Activated T-cell treated with anti-CD3 and anti-CD28 coated beads, Interleukin-2, amount 50 U/mL, for 72 hours (primary cell): ENCODE data around the gene TMEM150B. TPM values are rescaled to one million over a fixed set of nuclear protein-coding genes. Genes with fewer than 3 reads are reported as not detected.

ENCODE experiments used
- ATAC-seq, 2 donors: fragments of 150-1000 bp; cut with Tn5 transposase; replicated peaks in 1 of 2; 2 replicates each; pipeline ENCODE4 v1.10.0; 2021; ENCODE audit warnings: moderate library complexity in 2 of 2, mild to moderate bottlenecking in 1 of 2
- DNase-seq, 2 donors: peaks; one replicate each; pipeline ENCODE4 v3.0.0; 2021 to 2022; ENCODE audit warnings: mixed read lengths in 1 of 2
- H3K27ac Mint-ChIP-seq: one replicate; pipeline ENCODE4 v1.8.0; 2022; ENCODE audit warnings: mild to moderate bottlenecking, moderate library complexity, mixed read lengths
- H3K27me3 Mint-ChIP-seq: one replicate; pipeline ENCODE4 v1.8.0; 2022; ENCODE audit warnings: low read depth, mixed read lengths
- H3K36me3 Mint-ChIP-seq, 2 donors: one replicate each; pipeline ENCODE4 v1.8.0; 2022; ENCODE audit warnings: mixed read lengths in 2 of 2, mild to moderate bottlenecking in 1 of 2; ENCODE audit not compliant: insufficient read depth in 2 of 2
- H3K4me1 Mint-ChIP-seq: one replicate; pipeline ENCODE4 v1.8.0; 2022; ENCODE audit warnings: low read depth, mixed read lengths
- H3K4me3 Mint-ChIP-seq, 2 donors: one replicate each; pipeline ENCODE4 v1.8.0; 2022; ENCODE audit warnings: mild to moderate bottlenecking in 2 of 2, mixed read lengths in 2 of 2, moderate library complexity in 2 of 2
- H3K9me3 Mint-ChIP-seq, 2 donors: one replicate each; pipeline ENCODE4 v1.8.0; 2022; ENCODE audit warnings: mixed read lengths in 2 of 2
- total RNA-seq, 2 donors: library from RNA; stranded (reverse); gene quantifications; one replicate each; pipeline ENCODE4 v1.2.3, GENCODE V29; 2022

TMEM150B gene
- total RNA-seq, 2 donors from 2014 or later, result not detected

- no peak overlapping the region for H3K4me3 Mint-ChIP-seq
- H3K36me3 Mint-ChIP-seq, result no peaks in the 10 kb centered on the region
- H3K27ac Mint-ChIP-seq, result no peak overlapping the region
- peaks cover 33% of the 10 kb centered on the region for H3K27me3 Mint-ChIP-seq
- peaks cover 18% of the 10 kb centered on the region for H3K4me1 Mint-ChIP-seq
- ATAC-seq (no peak), DNase-seq (no peak)
- H3K9me3 Mint-ChIP-seq, result no peaks in the 10 kb centered on the region
Observed at GRCh38 chr19:55350620-55351315, 25.6 kb upstream of the TMEM150B start.

DNA sequence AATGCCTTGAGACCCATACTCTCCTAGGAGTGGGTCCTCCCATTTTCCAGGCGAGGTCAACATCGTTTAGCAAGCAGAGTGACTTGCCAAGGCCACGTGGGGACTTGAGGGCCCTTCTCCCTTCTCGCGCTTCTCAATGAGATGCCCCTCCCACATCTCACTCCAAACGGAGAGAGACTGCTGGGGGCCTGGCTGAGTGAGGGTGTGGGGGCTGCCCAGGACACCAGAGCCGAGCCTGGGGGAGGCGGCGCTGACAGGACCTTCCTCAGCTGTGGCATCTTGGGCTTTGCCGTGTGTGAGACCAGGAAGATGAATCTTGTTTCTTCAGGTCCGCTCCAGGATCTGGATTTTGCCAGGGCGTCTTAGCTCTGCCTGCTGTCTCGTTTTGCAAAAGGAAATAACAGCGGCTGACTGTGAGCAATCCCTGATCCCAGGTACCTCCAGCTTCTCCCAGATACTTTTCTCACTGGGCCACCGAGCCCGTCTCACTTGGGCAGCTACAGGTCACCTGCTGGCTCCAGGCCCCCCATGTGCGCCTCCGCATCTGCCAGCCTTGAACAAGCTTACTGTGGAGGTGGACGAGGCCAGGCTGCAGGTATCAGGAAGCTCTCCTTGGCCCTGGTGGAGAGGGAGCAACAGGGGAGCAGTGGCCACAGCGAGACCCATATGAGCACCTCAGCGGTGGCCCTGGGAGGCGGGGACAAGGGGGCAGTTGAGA is 23.3 kb upstream of the TMEM150B start:
- H3K9me3 Mint-ChIP-seq, result no peaks in the 10 kb centered on the region
- peaks cover 26% of the 10 kb centered on the region for H3K27me3 Mint-ChIP-seq
- ATAC-seq, result no peak
- no peak overlapping the region for H3K4me3 Mint-ChIP-seq
- DNase-seq, result no peak
- no peak overlapping the region for H3K27ac Mint-ChIP-seq
- H3K36me3 Mint-ChIP-seq, result no peaks in the 10 kb centered on the region
- H3K4me1 Mint-ChIP-seq, result peaks cover 11% of the 10 kb centered on the region

DNA sequence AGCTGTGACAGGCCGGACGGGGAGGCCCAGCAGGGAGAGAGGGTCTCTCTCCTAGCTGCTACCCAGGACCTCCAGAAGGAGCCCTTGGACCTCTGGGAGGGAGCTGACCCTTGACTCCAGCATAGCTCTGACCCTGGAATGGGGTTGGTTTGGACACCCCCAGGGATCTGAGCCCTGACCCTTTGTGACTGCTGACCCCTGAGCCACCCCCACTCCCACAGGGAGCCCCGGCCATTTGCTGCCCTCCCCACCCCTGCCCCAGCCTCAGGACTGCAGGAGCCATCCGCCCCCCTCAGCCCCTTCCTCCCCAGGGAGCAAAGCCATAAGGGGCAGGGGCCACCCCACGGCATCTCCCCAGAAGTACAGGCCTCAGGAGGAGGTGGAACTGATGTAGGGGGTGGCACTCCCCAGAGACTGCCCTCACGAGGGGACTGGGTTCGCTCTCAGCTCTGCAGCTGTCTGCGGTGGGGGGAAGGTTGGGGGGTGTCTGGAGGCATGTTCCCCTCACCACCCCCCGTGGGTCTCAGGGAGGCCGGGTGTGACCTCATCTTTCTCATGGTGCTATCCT is 22.4 kb upstream of the TMEM150B start:
- ATAC-seq (no peak), DNase-seq (no peak)
- Mint-ChIP-seq H3K9me3 (no peaks in the 10 kb centered on the region), H3K4me3 (no peak overlapping the region), H3K27me3 (peaks cover 17% of the 10 kb centered on the region), H3K4me1 (peaks cover 2% of the 10 kb centered on the region), H3K27ac (no peak overlapping the region), H3K36me3 (peaks cover 0 to 3% of the 10 kb centered on the region in 2 donors)

DNA sequence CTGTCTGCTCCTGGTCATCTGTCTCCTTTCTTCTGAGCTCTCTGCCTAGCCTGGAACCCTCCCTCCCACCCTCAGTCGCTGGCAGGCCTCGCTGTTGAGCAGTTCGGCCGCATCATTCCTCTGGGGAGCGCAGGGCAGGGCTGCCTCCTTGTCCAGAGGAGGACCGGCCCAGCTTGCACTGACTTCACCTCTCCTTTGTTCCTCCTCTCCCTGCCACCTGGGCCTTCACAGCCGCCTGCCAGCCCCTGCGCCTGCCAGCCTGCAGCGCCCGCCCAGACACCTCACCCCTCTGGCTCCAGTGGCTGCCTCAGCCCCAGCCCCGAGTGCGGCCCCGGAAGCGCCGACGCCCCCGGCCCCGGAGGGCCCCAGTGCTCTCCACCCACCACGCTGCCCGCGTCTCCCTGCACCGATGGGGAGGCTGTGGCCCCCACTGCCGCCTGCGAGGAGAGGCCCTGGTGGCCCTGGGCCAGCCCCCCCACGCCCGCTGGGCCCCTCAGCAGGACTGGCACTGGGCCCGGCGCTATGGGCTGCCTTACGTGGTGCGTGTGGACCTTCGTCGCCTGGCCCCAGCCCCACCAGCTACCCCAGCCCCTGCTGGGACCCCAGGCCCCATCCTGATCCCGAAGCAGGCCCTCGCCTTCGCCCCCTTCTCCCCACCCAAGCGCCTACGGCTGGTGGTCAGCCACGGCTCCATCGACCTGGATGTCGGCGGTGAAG is 21.7 kb upstream of the TMEM150B start:
- Mint-ChIP-seq H3K4me1 (no peaks in the 10 kb centered on the region), H3K4me3 (no peak overlapping the region), H3K27ac (no peak overlapping the region), H3K36me3 (peaks cover 0 to 3% of the 10 kb centered on the region in 2 donors), H3K27me3 (peaks cover 11% of the 10 kb centered on the region), H3K9me3 (no peaks in the 10 kb centered on the region)
- ATAC-seq (peak in 1 of 2 donors; percentile 27), DNase-seq (no peak)

DNA sequence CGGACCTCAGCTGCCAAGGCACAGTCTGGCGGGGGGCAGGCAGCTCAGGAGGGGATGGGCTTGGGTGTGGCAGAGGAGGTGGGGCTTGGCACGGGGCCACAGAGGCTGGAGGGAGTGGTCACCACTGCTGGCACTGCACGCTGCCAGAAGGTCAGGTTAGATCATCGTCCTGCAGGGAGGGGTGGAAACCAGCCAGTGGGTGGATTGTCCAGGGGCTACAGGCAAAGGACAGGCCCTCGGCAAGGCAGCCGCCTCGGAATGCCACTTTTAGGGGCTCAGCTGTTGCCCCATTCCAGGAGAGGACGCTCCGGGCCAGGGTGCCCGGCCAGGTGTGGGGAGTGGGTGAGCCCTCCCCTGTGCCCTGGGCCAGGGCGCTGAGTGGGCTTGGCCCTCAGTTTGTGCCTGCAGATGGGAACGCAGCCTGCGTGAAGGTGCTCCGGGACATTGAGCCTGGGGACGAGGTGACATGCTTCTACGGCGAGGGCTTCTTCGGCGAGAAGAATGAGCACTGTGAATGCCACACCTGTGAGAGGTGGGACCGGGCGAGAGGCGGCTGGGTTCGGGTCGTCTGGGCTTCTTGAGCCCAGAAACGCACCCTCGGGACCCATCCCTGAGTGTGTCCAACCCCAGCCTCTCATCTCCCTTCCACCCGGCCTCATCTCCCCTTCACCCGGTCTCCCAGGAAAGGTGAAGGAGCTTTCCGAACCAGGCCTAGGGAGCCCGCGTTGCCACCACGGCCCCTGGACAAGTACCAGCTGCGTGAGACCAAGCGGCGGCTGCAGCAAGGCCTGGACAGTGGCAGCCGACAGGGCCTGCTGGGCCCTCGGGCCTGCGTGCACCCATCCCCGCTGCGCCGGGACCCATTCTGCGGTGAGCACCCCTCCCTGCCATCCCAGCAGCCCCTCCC is 20.9 kb upstream of the TMEM150B start:
- DNase-seq (no peak), ATAC-seq (no peak)
- Mint-ChIP-seq H3K4me3 (no peak overlapping the region), H3K36me3 (peaks cover 3 to 4% of the 10 kb centered on the region in 2 donors), H3K9me3 (no peaks in the 10 kb centered on the region), H3K27me3 (peaks cover 3% of the 10 kb centered on the region), H3K4me1 (peaks cover 6% of the 10 kb centered on the region), H3K27ac (no peak overlapping the region)

DNA sequence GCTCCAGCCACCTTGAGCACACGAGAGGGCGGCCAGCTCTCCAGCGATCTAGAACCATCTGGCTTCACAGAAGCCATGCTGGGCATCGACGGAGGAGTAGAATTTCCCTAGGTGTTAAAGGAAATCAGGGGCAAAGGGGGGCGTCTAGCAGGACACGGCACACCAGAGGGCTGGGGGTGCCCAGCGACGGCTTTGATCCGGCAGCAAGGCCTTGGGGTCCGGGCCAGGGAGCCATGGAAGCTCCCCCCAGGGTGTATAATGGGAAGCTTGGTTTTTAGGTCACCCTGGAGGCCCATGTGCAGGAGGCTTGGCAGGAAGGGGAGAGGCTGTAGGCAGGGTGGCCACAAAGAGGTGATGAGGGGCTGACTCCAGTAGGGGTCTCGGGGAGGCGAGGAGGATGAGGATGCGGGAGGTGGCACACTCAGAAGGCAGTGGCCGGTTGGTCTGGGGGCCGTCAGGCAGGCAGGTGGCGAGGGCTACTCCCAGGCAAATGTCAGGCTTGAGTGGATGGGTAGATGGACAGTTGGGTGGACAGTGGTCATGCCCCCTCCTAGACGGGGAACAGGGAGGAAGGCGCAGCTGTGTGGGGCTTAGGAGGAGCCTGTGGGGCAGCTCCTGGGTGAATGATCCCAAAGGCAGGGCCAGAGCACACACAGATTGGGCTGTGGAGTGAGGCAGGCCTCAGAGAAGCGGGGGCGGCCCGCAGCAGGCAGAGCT is 20.1 kb upstream of the TMEM150B start:
- H3K36me3 Mint-ChIP-seq, result peaks cover 3 to 8% of the 10 kb centered on the region in 2 donors
- H3K27ac Mint-ChIP-seq, result no peak overlapping the region
- DNase-seq (no peak), ATAC-seq (no peak)
- H3K9me3 Mint-ChIP-seq, result no peaks in the 10 kb centered on the region
- H3K4me3 Mint-ChIP-seq, result no peak overlapping the region
- no peaks in the 10 kb centered on the region for H3K27me3 Mint-ChIP-seq
- peaks cover 6% of the 10 kb centered on the region for H3K4me1 Mint-ChIP-seq

DNA sequence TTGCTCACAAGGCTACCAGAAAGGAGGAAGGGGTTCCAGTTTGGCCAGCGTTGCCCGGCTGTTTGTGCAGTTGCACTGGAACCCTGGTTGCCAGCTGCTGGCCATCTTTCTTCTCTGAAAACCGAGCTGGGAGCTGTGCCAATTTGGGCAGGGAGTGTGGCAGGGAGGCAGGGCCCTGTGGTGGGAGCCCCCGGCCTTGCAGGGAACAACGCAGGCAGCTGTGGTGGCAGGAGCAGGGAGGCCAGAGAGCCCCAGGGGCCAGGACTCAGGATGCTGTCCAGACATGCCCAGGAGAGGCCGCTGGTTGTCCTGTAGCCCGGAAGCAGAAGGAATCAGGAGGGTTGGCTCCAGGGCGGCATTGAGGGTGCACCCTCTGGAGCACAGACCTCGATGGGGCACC is 19.3 kb upstream of the TMEM150B start:
- no peak for ATAC-seq
- no peaks in the 10 kb centered on the region for H3K9me3 Mint-ChIP-seq
- no peak overlapping the region for H3K27ac Mint-ChIP-seq
- H3K4me1 Mint-ChIP-seq, result peaks cover 6% of the 10 kb centered on the region
- H3K27me3 Mint-ChIP-seq, result no peaks in the 10 kb centered on the region
- H3K36me3 Mint-ChIP-seq, result peaks cover 5 to 8% of the 10 kb centered on the region in 2 donors
- DNase-seq, result no peak
- no peak overlapping the region for H3K4me3 Mint-ChIP-seq

GRCh38 chr19:55341595-55342531 is 16.7 kb upstream of the TMEM150B start:
- DNase-seq, result no peak
- no peak overlapping the region for H3K27ac Mint-ChIP-seq
- H3K27me3 Mint-ChIP-seq, result peaks cover 3% of the 10 kb centered on the region
- H3K4me3 Mint-ChIP-seq, result peak overlapping the region; percentile 62 to 78
- peaks cover 13% of the 10 kb centered on the region for H3K4me1 Mint-ChIP-seq
- H3K36me3 Mint-ChIP-seq, result peaks cover 5 to 8% of the 10 kb centered on the region in 2 donors
- no peak for ATAC-seq
- no peaks in the 10 kb centered on the region for H3K9me3 Mint-ChIP-seq

DNA sequence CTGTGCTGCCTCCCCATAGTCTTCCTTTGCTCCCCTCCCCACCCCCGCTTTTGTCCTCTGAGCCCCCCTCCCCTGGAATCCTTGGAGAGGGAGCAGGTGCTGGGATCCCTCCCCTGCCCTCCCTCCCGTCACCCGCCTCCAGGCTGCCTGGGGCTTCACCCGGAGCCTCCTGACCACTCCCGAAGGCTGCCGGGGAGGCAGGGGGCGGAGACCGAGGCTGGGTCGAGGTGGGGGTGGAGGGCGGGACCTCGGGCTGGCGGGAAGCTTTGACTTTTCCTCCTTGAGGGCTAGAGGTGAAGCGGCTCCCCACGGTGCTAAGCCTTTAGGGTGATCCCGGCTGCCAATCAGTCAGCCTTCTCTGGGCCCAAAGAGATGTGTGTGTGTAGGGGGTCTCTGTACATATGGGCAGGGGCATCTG is 16.0 kb upstream of the TMEM150B start:
- H3K4me3 Mint-ChIP-seq, result peak overlapping the region; percentile 84 to 88
- H3K27ac Mint-ChIP-seq, result peak overlapping the region; percentile 68
- H3K27me3 Mint-ChIP-seq, result peaks cover 8% of the 10 kb centered on the region
- no peak for ATAC-seq
- H3K4me1 Mint-ChIP-seq, result peaks cover 13% of the 10 kb centered on the region
- H3K36me3 Mint-ChIP-seq, result peaks cover 5 to 8% of the 10 kb centered on the region in 2 donors
- H3K9me3 Mint-ChIP-seq, result no peaks in the 10 kb centered on the region
- DNase-seq, result peak; percentile 63 to 69

DNA sequence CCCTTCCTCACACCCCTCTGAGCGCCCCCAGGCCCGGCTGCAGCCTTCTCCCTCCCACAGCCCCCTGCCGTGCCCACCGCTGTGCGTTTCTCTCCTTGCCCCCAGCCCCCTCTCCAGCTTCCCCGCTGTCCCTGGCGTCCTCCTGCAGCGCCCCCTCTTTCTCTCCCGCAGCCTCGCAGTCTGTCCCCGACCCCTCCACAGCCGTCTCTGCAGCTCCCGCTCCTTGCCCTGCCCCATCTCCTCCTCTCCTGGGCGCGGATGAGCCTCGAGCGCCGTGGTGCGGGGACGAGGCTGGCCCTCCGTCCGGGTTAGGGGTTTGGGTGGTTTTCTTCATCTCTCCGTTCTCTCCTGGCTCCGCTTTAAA is 15.6 kb upstream of the TMEM150B start:
- H3K4me1 Mint-ChIP-seq, result peaks cover 13% of the 10 kb centered on the region
- DNase-seq (peak; percentile 35 to 41), ATAC-seq (no peak)
- no peaks in the 10 kb centered on the region for H3K9me3 Mint-ChIP-seq
- H3K27ac Mint-ChIP-seq, result peak overlapping the region; percentile 68
- H3K4me3 Mint-ChIP-seq, result peak overlapping the region; percentile 84 to 88
- H3K36me3 Mint-ChIP-seq, result peaks cover 5 to 8% of the 10 kb centered on the region in 2 donors
- peaks cover 8% of the 10 kb centered on the region for H3K27me3 Mint-ChIP-seq
